Measurements from ENCODE around the gene CLSTN2. TPM values are rescaled to one million over a fixed set of nuclear protein-coding genes. Genes with fewer than 3 reads are reported as not detected.

CLSTN2 gene
- total and polyA plus RNA-seq, 5 donors from 2014 or later, result not detected

- Mint-ChIP-seq H3K27ac (no peak overlapping the region), H3K27me3 (no peaks in the 10 kb centered on the region)
- ATAC-seq (ENCODE audit: low read depth in 2 of 2), result no peak
Measured at GRCh38 chr3:140427786-140428185, 492.8 kb downstream of the CLSTN2 start.

GRCh38 chr3:140428380-140428779 is 493.4 kb downstream of the CLSTN2 start:
- H3K36me3 ChIP-seq (ENCODE audit: control insufficient read depth, insufficient read depth, low read length), result no peaks in the 10 kb centered on the region
- Mint-ChIP-seq H3K27ac (no peak overlapping the region), H3K4me1 (no peaks in the 10 kb centered on the region), H3K36me3 (no peaks in the 10 kb centered on the region), H3K4me3 (no peak overlapping the region), H3K9me3 (peaks cover 0 to 1% (median 0%) of the 10 kb centered on the region in 7 donors), H3K27me3 (no peaks in the 10 kb centered on the region)
- no peaks in the 10 kb centered on the region for H3K27me3 ChIP-seq (ENCODE audit: control insufficient read depth, insufficient read depth, low read length)
- no peaks in the 10 kb centered on the region for H3K4me1 ChIP-seq (ENCODE audit: control insufficient read depth, insufficient read depth, low read length, poor library complexity, severe bottlenecking)
- H3K9me3 ChIP-seq (ENCODE audit: control insufficient read depth in 2 of 2, low read length in 2 of 2), result no peaks in the 10 kb centered on the region
- no peak for ATAC-seq (ENCODE audit: low read depth in 2 of 2)
- no peak for DNase-seq
- H3K27ac ChIP-seq (ENCODE audit: insufficient read depth, low read length, poor library complexity, severe bottlenecking), result no peak overlapping the region
- no peak overlapping the region for H3K4me3 ChIP-seq (ENCODE audit: low read depth, low read length)

More at GRCh38 chr3:140427786-140428185, 492.8 kb downstream of the CLSTN2 start:
- Histone ChIP-seq H3K9me3 (ENCODE audit: control insufficient read depth in 2 of 2, low read length in 2 of 2) (no peaks in the 10 kb centered on the region), H3K36me3 (ENCODE audit: control insufficient read depth, insufficient read depth, low read length) (no peaks in the 10 kb centered on the region), H3K4me1 (ENCODE audit: control insufficient read depth, insufficient read depth, low read length, poor library complexity, severe bottlenecking) (no peaks in the 10 kb centered on the region), H3K27me3 (ENCODE audit: control insufficient read depth, insufficient read depth, low read length) (no peaks in the 10 kb centered on the region), H3K27ac (ENCODE audit: insufficient read depth, low read length, poor library complexity, severe bottlenecking) (no peak overlapping the region), H3K4me3 (ENCODE audit: low read depth, low read length) (no peak overlapping the region)
- Mint-ChIP-seq H3K36me3 (no peaks in the 10 kb centered on the region), H3K4me1 (no peaks in the 10 kb centered on the region), H3K4me3 (no peak overlapping the region), H3K9me3 (peaks cover 0 to 1% (median 0%) of the 10 kb centered on the region in 7 donors)
- DNase-seq, result no peak

- no peak for ATAC-seq (ENCODE audit: low read depth in 2 of 2)
- Histone ChIP-seq H3K9me3 (ENCODE audit: control insufficient read depth in 2 of 2, low read length in 2 of 2) (no peaks in the 10 kb centered on the region), H3K27ac (ENCODE audit: insufficient read depth, low read length, poor library complexity, severe bottlenecking) (no peak overlapping the region), H3K4me3 (ENCODE audit: low read depth, low read length) (no peak overlapping the region), H3K36me3 (ENCODE audit: control insufficient read depth, insufficient read depth, low read length) (no peaks in the 10 kb centered on the region), H3K27me3 (ENCODE audit: control insufficient read depth, insufficient read depth, low read length) (no peaks in the 10 kb centered on the region), H3K4me1 (ENCODE audit: control insufficient read depth, insufficient read depth, low read length, poor library complexity, severe bottlenecking) (no peaks in the 10 kb centered on the region)
- DNase-seq, result no peak
- H3K36me3 Mint-ChIP-seq, result no peaks in the 10 kb centered on the region
- H3K9me3 Mint-ChIP-seq, result peaks cover 0 to 1% (median 0%) of the 10 kb centered on the region in 7 donors
- H3K4me3 Mint-ChIP-seq, result no peak overlapping the region
- no peaks in the 10 kb centered on the region for H3K4me1 Mint-ChIP-seq
- no peaks in the 10 kb centered on the region for H3K27me3 Mint-ChIP-seq
- H3K27ac Mint-ChIP-seq, result no peak overlapping the region
Measured at GRCh38 chr3:140429791-140430190, 494.8 kb downstream of the CLSTN2 start.

DNA sequence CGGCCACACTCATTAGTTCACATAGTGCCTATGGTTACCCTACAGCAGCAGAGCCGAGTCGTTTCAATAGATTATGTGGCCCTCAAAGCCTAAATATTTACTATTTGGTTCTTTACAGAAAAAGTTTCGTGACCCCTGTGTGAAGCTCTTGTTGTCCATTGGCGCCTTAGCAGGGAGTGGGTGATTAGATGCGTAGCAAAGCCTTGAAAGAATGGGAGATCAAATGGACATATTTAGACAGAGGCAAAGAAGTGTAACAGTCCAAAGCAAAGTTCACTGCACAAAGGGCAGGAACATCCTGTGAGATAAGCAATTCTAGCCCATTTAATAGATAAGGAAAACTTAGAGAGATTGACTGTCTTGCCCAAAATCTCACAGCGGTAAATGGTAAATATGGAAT is 495.5 kb downstream of the CLSTN2 start:
- no peak for DNase-seq
- no peak for ATAC-seq (ENCODE audit: low read depth in 2 of 2)

DNA sequence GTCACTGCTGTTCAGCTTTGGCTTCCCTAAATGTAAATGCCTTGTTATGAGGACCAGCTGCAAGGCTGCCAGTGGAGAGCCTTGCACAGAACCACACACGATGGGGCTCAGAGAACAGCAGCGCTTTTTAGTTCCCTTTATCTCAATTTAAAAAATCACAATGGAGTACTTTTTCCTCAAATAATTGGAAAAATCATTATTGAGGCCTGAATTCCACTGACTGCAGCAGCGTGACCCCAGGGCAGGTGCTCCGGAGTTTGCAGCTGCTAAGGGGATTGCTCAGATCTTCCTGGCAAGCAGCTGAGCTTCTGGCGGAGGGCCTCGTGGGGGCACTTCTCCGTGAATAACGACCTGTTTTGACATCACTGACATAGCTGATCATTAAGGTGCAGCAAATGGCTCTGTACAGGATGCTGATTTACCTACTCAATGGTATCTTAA is 497.3 kb downstream of the CLSTN2 start:
- H3K27ac Mint-ChIP-seq, result no peak overlapping the region
- no peak for ATAC-seq (ENCODE audit: low read depth in 2 of 2)

More for the DNA sequence above, 495.5 kb downstream of the CLSTN2 start:
- Histone ChIP-seq H3K27me3 (ENCODE audit: control insufficient read depth, insufficient read depth, low read length) (no peaks in the 10 kb centered on the region), H3K27ac (ENCODE audit: insufficient read depth, low read length, poor library complexity, severe bottlenecking) (no peak overlapping the region), H3K4me1 (ENCODE audit: control insufficient read depth, insufficient read depth, low read length, poor library complexity, severe bottlenecking) (no peaks in the 10 kb centered on the region), H3K4me3 (ENCODE audit: low read depth, low read length) (no peak overlapping the region), H3K9me3 (ENCODE audit: control insufficient read depth in 2 of 2, low read length in 2 of 2) (no peaks in the 10 kb centered on the region), H3K36me3 (ENCODE audit: control insufficient read depth, insufficient read depth, low read length) (no peaks in the 10 kb centered on the region)
- Mint-ChIP-seq H3K36me3 (no peaks in the 10 kb centered on the region), H3K27ac (no peak overlapping the region), H3K4me1 (no peaks in the 10 kb centered on the region), H3K4me3 (no peak overlapping the region), H3K9me3 (peaks cover 0 to 4% (median 0%) of the 10 kb centered on the region in 7 donors), H3K27me3 (no peaks in the 10 kb centered on the region)

DNA sequence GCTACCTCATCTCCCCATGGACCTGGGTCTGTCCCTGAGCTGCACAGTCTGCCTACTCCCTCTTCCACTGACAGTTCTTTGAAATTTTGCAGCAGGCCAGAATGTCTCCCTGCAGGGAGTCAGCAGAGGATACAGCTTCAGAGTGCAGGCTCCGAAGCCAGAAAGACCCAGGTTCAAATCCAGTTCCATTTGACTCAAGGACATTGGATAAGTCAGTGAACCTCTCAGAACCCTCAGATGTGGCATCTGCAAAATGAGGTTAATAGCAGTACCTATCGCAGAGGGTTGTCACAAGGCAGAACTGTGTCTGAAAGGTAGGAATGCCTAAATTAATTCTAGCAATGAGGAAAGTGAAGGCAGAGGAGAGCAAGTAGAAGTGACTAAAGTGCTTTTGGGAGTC is 498.4 kb downstream of the CLSTN2 start:
- Histone ChIP-seq H3K9me3 (ENCODE audit: control insufficient read depth in 2 of 2, low read length in 2 of 2) (no peaks in the 10 kb centered on the region), H3K4me1 (ENCODE audit: control insufficient read depth, insufficient read depth, low read length, poor library complexity, severe bottlenecking) (no peaks in the 10 kb centered on the region), H3K36me3 (ENCODE audit: control insufficient read depth, insufficient read depth, low read length) (no peaks in the 10 kb centered on the region), H3K27me3 (ENCODE audit: control insufficient read depth, insufficient read depth, low read length) (no peaks in the 10 kb centered on the region), H3K27ac (ENCODE audit: insufficient read depth, low read length, poor library complexity, severe bottlenecking) (no peak overlapping the region), H3K4me3 (ENCODE audit: low read depth, low read length) (no peak overlapping the region)
- no peaks in the 10 kb centered on the region for H3K27me3 Mint-ChIP-seq
- H3K4me3 Mint-ChIP-seq, result no peak overlapping the region
- peaks cover 0 to 2% (median 0%) of the 10 kb centered on the region in 7 donors for H3K9me3 Mint-ChIP-seq
- no peaks in the 10 kb centered on the region for H3K36me3 Mint-ChIP-seq
- no peaks in the 10 kb centered on the region for H3K4me1 Mint-ChIP-seq
- DNase-seq (no peak), ATAC-seq (ENCODE audit: low read depth in 2 of 2) (no peak)
- no peak overlapping the region for H3K27ac Mint-ChIP-seq

More for the DNA sequence above, 497.3 kb downstream of the CLSTN2 start:
- Mint-ChIP-seq H3K9me3 (peaks cover 0 to 2% (median 0%) of the 10 kb centered on the region in 7 donors), H3K4me3 (no peak overlapping the region), H3K36me3 (no peaks in the 10 kb centered on the region), H3K4me1 (no peaks in the 10 kb centered on the region), H3K27me3 (no peaks in the 10 kb centered on the region)
- H3K4me1 ChIP-seq (ENCODE audit: control insufficient read depth, insufficient read depth, low read length, poor library complexity, severe bottlenecking), result no peaks in the 10 kb centered on the region
- no peak overlapping the region for H3K4me3 ChIP-seq (ENCODE audit: low read depth, low read length)
- DNase-seq, result no peak
- no peaks in the 10 kb centered on the region for H3K9me3 ChIP-seq (ENCODE audit: control insufficient read depth in 2 of 2, low read length in 2 of 2)
- H3K27ac ChIP-seq (ENCODE audit: insufficient read depth, low read length, poor library complexity, severe bottlenecking), result no peak overlapping the region
- no peaks in the 10 kb centered on the region for H3K36me3 ChIP-seq (ENCODE audit: control insufficient read depth, insufficient read depth, low read length)
- H3K27me3 ChIP-seq (ENCODE audit: control insufficient read depth, insufficient read depth, low read length), result no peaks in the 10 kb centered on the region

GRCh38 chr3:140434261-140434905 is 499.4 kb downstream of the CLSTN2 start:
- Histone ChIP-seq H3K9me3 (ENCODE audit: control insufficient read depth in 2 of 2, low read length in 2 of 2) (no peaks in the 10 kb centered on the region), H3K27ac (ENCODE audit: insufficient read depth, low read length, poor library complexity, severe bottlenecking) (no peak overlapping the region), H3K4me3 (ENCODE audit: low read depth, low read length) (no peak overlapping the region), H3K4me1 (ENCODE audit: control insufficient read depth, insufficient read depth, low read length, poor library complexity, severe bottlenecking) (no peaks in the 10 kb centered on the region), H3K27me3 (ENCODE audit: control insufficient read depth, insufficient read depth, low read length) (no peaks in the 10 kb centered on the region), H3K36me3 (ENCODE audit: control insufficient read depth, insufficient read depth, low read length) (no peaks in the 10 kb centered on the region)
- Mint-ChIP-seq H3K4me3 (no peak overlapping the region), H3K36me3 (no peaks in the 10 kb centered on the region), H3K4me1 (no peaks in the 10 kb centered on the region), H3K27me3 (no peaks in the 10 kb centered on the region), H3K27ac (no peak overlapping the region), H3K9me3 (peaks cover 0 to 2% (median 0%) of the 10 kb centered on the region in 7 donors)
- ATAC-seq (ENCODE audit: low read depth in 2 of 2) (no peak), DNase-seq (no peak)

- DNase-seq (no peak), ATAC-seq (ENCODE audit: low read depth in 2 of 2) (no peak)
- no peak overlapping the region for H3K4me3 ChIP-seq (ENCODE audit: low read depth, low read length)
- no peaks in the 10 kb centered on the region for H3K36me3 ChIP-seq (ENCODE audit: control insufficient read depth, insufficient read depth, low read length)
- no peaks in the 10 kb centered on the region for H3K27me3 ChIP-seq (ENCODE audit: control insufficient read depth, insufficient read depth, low read length)
- Mint-ChIP-seq H3K36me3 (no peaks in the 10 kb centered on the region), H3K27ac (no peak overlapping the region), H3K9me3 (peaks cover 0 to 2% (median 0%) of the 10 kb centered on the region in 7 donors), H3K27me3 (no peaks in the 10 kb centered on the region), H3K4me1 (no peaks in the 10 kb centered on the region), H3K4me3 (no peak overlapping the region)
- no peak overlapping the region for H3K27ac ChIP-seq (ENCODE audit: insufficient read depth, low read length, poor library complexity, severe bottlenecking)
- no peaks in the 10 kb centered on the region for H3K9me3 ChIP-seq (ENCODE audit: control insufficient read depth in 2 of 2, low read length in 2 of 2)
- no peaks in the 10 kb centered on the region for H3K4me1 ChIP-seq (ENCODE audit: control insufficient read depth, insufficient read depth, low read length, poor library complexity, severe bottlenecking)
Measured at GRCh38 chr3:140436421-140436820, 501.4 kb downstream of the CLSTN2 start.

All from CD4-positive, CD25-positive, alpha-beta regulatory T cell (primary cell).